Sigmoid colon (tissue), 7 donors: Measurements from ENCODE around the gene YPEL2. TPM values are rescaled to one million over a fixed set of nuclear protein-coding genes. Genes with fewer than 3 reads are reported as not detected.
A peak's percentile ranks its signal among the peaks of the same experiment; 100 is the strongest.

Source experiments
- DNase-seq: peaks from one replicate; pipeline ENCODE4 v3.0.0-alpha.2; 2019
- H3K27ac ChIP-seq, 4 donors: fragments of 200-600 bp; sonication (generic); one replicate each; pipeline ENCODE4 v1.5.1; 2016 to 2019; ENCODE audit warnings: mild to moderate bottlenecking in 1 of 4
- H3K27me3 ChIP-seq, 3 donors: fragments of 200-600 bp; sonication (generic); one replicate each; pipeline ENCODE4 v1.5.1; 2019; ENCODE audit warnings: mild to moderate bottlenecking in 1 of 3
- H3K36me3 ChIP-seq, 4 donors: fragments of 200-600 bp; sonication (generic); one replicate each; pipeline ENCODE4 v1.5.1; 2016 to 2019
- H3K4me1 ChIP-seq, 4 donors: fragments of 200-600 bp; sonication (generic); one replicate each; pipeline ENCODE4 v1.5.1; 2017 to 2019
- H3K4me3 ChIP-seq, 4 donors: fragments of 200-600 bp; sonication (generic); one replicate each; pipeline ENCODE4 v1.5.1; 2017 to 2019; ENCODE audit warnings: mild to moderate bottlenecking in 2 of 4, moderate library complexity in 1 of 4
- H3K9me3 ChIP-seq, 4 donors: fragments of 200-600 bp in 3 of 4; sonication (generic) in 3 of 4; one replicate each; pipeline versions ENCODE4 v1.5.1 to v1.6.1; 2013 to 2019
- CTCF ChIP-seq, 4 experiments: fragments of 450-650 bp in 3 of 4; fragments of 200-600 bp in 1 of 4; IDR thresholded peaks; one replicate each; pipeline ENCODE4 v1.5.1; 2016 to 2019; ENCODE audit warnings: antibody characterized with exemption in 4 of 4, mild to moderate bottlenecking in 3 of 4, moderate library complexity in 2 of 4
- EP300 ChIP-seq, 4 donors: sonication (generic); formaldehyde crosslinking; IDR thresholded peaks; one replicate each; pipeline ENCODE4 v1.6.1; 2017; ENCODE audit warnings: antibody characterized with exemption in 4 of 4
- POLR2A ChIP-seq, 2 donors: fragments of 450-650 bp; IDR thresholded peaks; one replicate each; pipeline ENCODE4 v1.6.1; 2016; ENCODE audit warnings: antibody characterized with exemption in 2 of 2, mild to moderate bottlenecking in 2 of 2, moderate library complexity in 2 of 2
- POLR2AphosphoS5 ChIP-seq, 4 donors: sonication (generic); formaldehyde crosslinking; IDR thresholded peaks; one replicate each; pipeline ENCODE4 v1.6.1; 2017; ENCODE audit warnings: antibody characterized with exemption in 4 of 4
- WGBS, 2 donors: extraction: QIAGEN DNeasy Blood & Tissue Kit; methylation state at CpG; one replicate each; pipeline ENCODE4 v1.1.7; 2013; 5-methylcytosine and 5-hydroxymethylcytosine counted together
- intact Hi-C: fragments of 100-400 bp; cut with DNase I; formaldehyde crosslinking; loops from one replicate; pipeline ENCODE4 v1.15.1; 2023
- polyA plus RNA-seq, 3 donors: library from polyadenylated mRNA; stranded (reverse); fragments of 200-250 nt; gene quantifications; one replicate each; pipeline ENCODE4 v1.2.3, GENCODE V29; 2013
- total RNA-seq, 4 donors: library from RNA; depleted of rRNA; stranded (reverse); fragments of >200 nt; gene quantifications; one replicate each; pipeline ENCODE4 v1.1.0, GENCODE V29; 2016
- donor health status: healthy with polysubstance abuse.
- donor health status: Bipolar disorder and iron deficiency.
- donor health status: healthy.

The YPEL2 gene
- total and polyA plus RNA-seq, 7 donors: 10.2 to 35.7 (median 25.8) TPM

- Histone ChIP-seq H3K27me3 (no peaks in the 10 kb centered on the region), H3K4me1 (peaks cover 0 to 19% (median 10%) of the 10 kb centered on the region in 4 donors), H3K27ac (no peak overlapping the region), H3K36me3 (peaks cover 10 to 62% (median 13%) of the 10 kb centered on the region in 4 donors), H3K9me3 (no peaks in the 10 kb centered on the region), H3K4me3 (no peak overlapping the region)
- 63 to 66% methylated on average over 1 of the region's 1 CpG for WGBS, 2 donors
- intact Hi-C loops: no loop called here
- TF ChIP-seq POLR2A (IDR thresholded peaks at IDR 0.05) (no peak), POLR2AphosphoS5 (IDR thresholded peaks at IDR 0.05) (no peak), CTCF (IDR thresholded peaks at IDR 0.05) (no peak), EP300 (IDR thresholded peaks at IDR 0.05) (no peak)
- DNase-seq: no peak
Observed at GRCh38 chr17:59401725-59402124, 70.3 kb downstream of the YPEL2 start.

GRCh38 chr17:59402760-59403159 lies 71.3 kb downstream of the YPEL2 start:
- peaks cover 0 to 51% (median 4%) of the 10 kb centered on the region in 4 donors for H3K36me3 ChIP-seq

GRCh38 chr17:59404471-59404870 lies 73.0 kb downstream of the YPEL2 start:
- no peak overlapping the region for H3K27ac ChIP-seq
- WGBS, 2 donors: 82 to 94% methylated on average over 3 of the region's 3 CpGs
- TF ChIP-seq CTCF (IDR thresholded peaks at IDR 0.05) (no peak), POLR2AphosphoS5 (IDR thresholded peaks at IDR 0.05) (no peak)
- H3K4me3 ChIP-seq: no peak overlapping the region
- intact Hi-C loops: no loop called here
- H3K27me3 ChIP-seq: no peaks in the 10 kb centered on the region
- no peak for DNase-seq
- no peaks in the 10 kb centered on the region for H3K9me3 ChIP-seq
- H3K36me3 ChIP-seq: peaks cover 0 to 34% (median 0%) of the 10 kb centered on the region in 4 donors
- H3K4me1 ChIP-seq: peaks cover 0 to 27% (median 21%) of the 10 kb centered on the region in 4 donors

More at GRCh38 chr17:59402760-59403159, 71.3 kb downstream of the YPEL2 start:
- Histone ChIP-seq H3K4me1 (peaks cover 0 to 27% (median 18%) of the 10 kb centered on the region in 4 donors), H3K27ac (no peak overlapping the region), H3K4me3 (no peak overlapping the region), H3K27me3 (no peaks in the 10 kb centered on the region), H3K9me3 (no peaks in the 10 kb centered on the region)
- no peak for TF ChIP-seq POLR2AphosphoS5 (IDR thresholded peaks at IDR 0.05)
- no peak for TF ChIP-seq CTCF (IDR thresholded peaks at IDR 0.05)
- no peak for TF ChIP-seq POLR2A (IDR thresholded peaks at IDR 0.05)
- no peak for TF ChIP-seq EP300 (IDR thresholded peaks at IDR 0.05)
- DNase-seq: no peak
- WGBS, 2 donors: 87 to 97% methylated on average over 4 of the region's 4 CpGs
- intact Hi-C loops: no loop called here

- Histone ChIP-seq H3K27me3 (no peaks in the 10 kb centered on the region), H3K27ac (peak overlapping the region; percentile 50 to 68 (median 62)), H3K4me1 (peaks cover 0 to 23% (median 20%) of the 10 kb centered on the region in 4 donors), H3K9me3 (no peaks in the 10 kb centered on the region), H3K4me3 (no peak overlapping the region), H3K36me3 (peaks cover 0 to 22% (median 0%) of the 10 kb centered on the region in 4 donors)
- intact Hi-C loops: no loop called here
- no peak for TF ChIP-seq POLR2A (IDR thresholded peaks at IDR 0.05)
- TF ChIP-seq POLR2AphosphoS5 (IDR thresholded peaks at IDR 0.05): no peak
- TF ChIP-seq EP300 (IDR thresholded peaks at IDR 0.05): no peak
- no peak for TF ChIP-seq CTCF (IDR thresholded peaks at IDR 0.05)
- WGBS, 2 donors: 84 to 90% methylated on average over 13 of the region's 13 CpGs
- no peak for DNase-seq
Observed at GRCh38 chr17:59405944-59406705, 74.7 kb downstream of the YPEL2 start.
